DMS153 treated with DMSO at 0.1 percent for 48 hours (cell line): ENCODE measurements around the gene USP8.

Experiments
- DNase-seq: peaks from one replicate; lab custom pipeline; 2025; ENCODE audit not compliant: unreplicated experiment; lab: John Stamatoyannopoulos, UW

USP8 gene

GRCh38 chr15:50531766-50532165 is 107.6 kb downstream of the USP8 start:
- DNase-seq = no peak

DNA sequence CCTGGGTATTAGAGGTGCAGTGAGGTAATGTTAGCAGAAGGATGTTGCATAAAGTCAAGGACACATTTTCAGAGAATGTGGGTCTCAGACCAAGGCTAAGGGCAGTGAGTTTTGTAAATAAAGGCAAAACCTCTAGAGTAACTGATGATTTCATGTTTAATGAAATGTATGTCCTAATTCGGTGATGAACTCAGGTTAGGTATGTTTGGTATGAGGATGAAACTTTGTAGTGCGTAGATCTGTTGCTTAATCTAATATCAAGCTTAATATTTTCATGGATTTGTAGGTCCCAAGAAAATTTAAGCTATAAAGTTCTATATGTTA is 118.6 kb downstream of the USP8 start:
- no peak for DNase-seq

DNA sequence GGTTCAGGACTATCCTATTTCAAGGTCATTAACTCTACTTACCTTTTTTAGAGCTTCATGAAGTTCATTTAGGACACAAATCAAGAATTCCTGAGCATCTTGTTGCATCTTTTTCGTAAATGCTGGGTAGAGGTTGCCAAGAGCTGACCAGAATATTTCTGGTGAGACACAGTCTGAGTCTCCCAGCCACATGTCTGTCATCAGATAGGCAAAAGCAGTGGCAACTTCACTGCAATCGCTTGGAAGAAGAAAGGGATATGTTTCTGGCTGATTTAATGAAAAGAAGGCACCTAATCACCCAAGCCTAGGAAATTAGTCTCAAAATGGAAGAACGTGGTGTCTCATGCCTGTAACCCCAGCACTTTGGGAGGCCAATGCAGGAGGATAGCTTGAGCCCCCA is 119.4 kb downstream of the USP8 start:
- DNase-seq = no peak

GRCh38 chr15:50544368-50544767 is 120.2 kb downstream of the USP8 start:
- no peak for DNase-seq

- no peak for DNase-seq
Observed at GRCh38 chr15:50546566-50546965, 122.4 kb downstream of the USP8 start, which contains the start of gene USP50. Gene USP50 (minus strand): TSS chr15:50546666. CDS start chr15:50546525, 141 bp downstream.

DNA sequence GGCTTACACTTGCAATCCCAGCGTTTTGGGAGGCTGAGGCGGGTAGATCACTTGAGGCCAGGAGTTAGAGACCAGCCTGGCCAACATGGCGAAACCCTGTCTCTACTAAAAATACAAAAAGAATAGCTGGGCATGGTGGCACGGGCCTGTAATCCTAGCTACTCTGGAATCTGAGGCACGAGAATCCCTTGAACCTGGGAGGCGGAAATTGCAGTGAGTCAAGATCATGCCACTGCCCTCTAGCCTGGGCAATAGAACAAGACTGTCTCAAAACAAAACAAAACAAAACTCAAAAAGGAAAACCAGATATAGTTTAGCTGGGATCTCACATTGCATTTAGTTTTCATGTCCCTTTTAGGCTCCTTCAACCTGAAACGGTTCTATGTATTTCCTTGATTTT is 125.1 kb downstream of the USP8 start:
- DNase-seq = no peak

DNA sequence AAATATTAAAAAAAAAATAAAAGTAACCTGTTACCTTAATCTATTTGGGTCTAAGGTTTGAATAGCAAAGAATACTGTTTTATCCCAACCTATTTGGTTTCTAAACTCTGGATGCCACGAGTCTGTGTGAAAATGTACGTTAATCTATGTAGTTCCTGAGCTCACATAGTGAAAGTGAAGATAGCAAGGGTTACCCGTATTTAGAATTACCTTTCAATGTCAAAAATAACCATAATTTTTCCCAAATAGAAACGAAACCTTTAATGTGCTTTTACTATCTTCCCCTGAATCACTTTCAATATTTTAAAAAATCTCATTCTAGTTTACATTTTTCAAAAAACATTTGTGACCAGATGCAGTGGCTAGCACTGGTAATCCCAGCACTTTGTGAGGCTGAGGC is 128.0 kb downstream of the USP8 start:
- DNase-seq = no peak

GRCh38 chr15:50556642-50557371 is 132.6 kb downstream of the USP8 start:
- DNase-seq = no peak

DNA sequence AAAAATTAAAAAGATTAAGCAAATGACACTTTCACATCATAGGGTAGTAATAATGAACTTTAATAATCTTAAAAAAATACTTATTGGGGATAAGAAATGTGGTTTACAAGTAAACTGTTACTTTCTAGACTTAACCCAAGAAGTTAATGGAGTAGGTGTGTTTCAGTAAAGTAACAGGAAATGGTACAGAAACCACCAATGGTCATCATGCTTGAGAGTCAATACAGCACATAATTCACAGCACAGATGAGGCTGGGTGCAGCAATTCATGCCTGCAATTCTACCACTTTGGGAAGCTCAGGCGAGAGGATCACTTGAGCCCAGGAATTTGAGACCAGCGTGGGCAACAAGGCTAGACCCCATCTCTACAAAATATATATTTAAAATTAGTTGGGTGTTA is 133.8 kb downstream of the USP8 start:
- DNase-seq = no peak

DNA sequence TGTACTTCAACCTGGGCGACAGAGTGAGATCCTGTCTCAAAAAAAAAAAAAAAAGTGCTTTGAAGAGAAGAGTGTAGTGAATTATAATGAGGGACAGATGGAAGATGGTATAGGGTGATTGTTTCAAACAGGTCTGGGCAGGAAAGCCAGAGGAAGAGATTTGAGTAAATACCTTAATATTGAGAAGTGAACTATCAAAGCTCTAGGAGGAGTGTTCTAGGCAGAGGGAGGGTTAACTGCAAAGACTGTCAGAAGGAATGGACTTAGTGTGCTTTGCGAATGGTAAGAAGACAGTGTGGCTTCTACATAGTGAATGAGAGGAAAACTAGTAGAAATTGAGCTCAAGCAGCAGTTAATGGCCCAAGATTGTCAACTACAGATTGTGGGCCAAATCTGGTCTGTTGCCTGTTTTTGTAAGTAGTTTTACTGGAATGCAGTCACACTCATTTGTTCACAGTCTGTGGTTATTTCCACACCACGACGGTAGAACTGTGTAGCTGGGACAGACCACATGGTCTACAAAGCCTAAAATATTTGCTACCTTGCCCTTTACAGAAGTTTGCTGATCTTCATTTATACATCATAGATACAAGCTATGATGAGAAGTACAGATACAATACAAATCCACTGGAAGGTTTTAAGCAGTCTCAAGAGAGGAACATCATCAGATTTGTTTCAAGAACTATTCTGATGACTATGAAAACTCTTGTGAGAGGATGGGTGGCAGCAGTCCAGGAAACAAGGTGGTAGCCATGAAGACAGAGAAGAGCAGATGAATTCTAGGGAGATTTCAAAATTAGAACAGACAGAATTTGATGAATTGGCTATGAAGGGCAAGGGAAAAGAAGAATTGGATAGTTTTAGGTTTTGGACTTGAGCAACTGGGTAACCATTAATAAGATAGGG is 138.8 kb downstream of the USP8 start:
- DNase-seq = no peak

GRCh38 chr15:50563756-50564155 is 139.6 kb downstream of the USP8 start:
- DNase-seq = no peak
